Lower lobe of right lung (tissue), 2 donors: ENCODE data around the gene ARV1. TPM values are rescaled to one million over a fixed set of nuclear protein-coding genes. Genes with fewer than 3 reads are reported as not detected.

Source experiments
- ATAC-seq, 2 donors: fragments of 200-7000 bp; cut with Tn5 transposase; one replicate each; pipeline ENCODE4 v1.9.1; 2020 to 2022; ENCODE audit warnings: mild to moderate bottlenecking in 2 of 2, moderate library complexity in 2 of 2
- DNase-seq: peaks from one replicate; pipeline ENCODE4 v3.0.0-alpha.2; 2020
- H3K27ac ChIP-seq: fragments of 200-600 bp; one replicate; pipeline ENCODE4 v1.8.0; 2022
- H3K27me3 ChIP-seq: fragments of 200-600 bp; one replicate; pipeline ENCODE4 v1.8.0; 2022; ENCODE audit warnings: low read depth
- H3K36me3 ChIP-seq: fragments of 200-600 bp; one replicate; pipeline ENCODE4 v1.8.0; 2022; ENCODE audit warnings: mild to moderate bottlenecking
- H3K4me1 ChIP-seq: fragments of 200-600 bp; one replicate; pipeline ENCODE4 v1.8.0; 2022
- H3K4me3 ChIP-seq: fragments of 200-600 bp; one replicate; pipeline ENCODE4 v1.8.0; 2022; ENCODE audit warnings: mild to moderate bottlenecking
- H3K9me3 ChIP-seq: fragments of 200-600 bp; one replicate; pipeline ENCODE4 v1.8.0; 2022
- intact Hi-C: fragments of 100-400 bp; cut with DNase I; formaldehyde crosslinking; loops from one replicate; pipeline ENCODE4 v1.11.0; 2022
- total RNA-seq: library from RNA; stranded (reverse); fragmentation: NEBNext Ultra II Directional; extraction: Animal tissue kit (Norgen Biotek cat#: 25700); gene quantifications from one replicate; pipeline ENCODE4 v1.2.1, GENCODE V29; 2021
- TF ChIP-seq, protein P1 (sequence below): fragments of 200-600 bp; IDR thresholded peaks from one replicate; pipeline ENCODE4 v1.8.0; 2022; ENCODE audit warnings: antibody characterized with exemption, mild to moderate bottlenecking
- donor health status: DM: no; HTN: yes; CAD: no; lungs with severe emphysema.

ARV1 gene
- total RNA-seq, 1 donor from 2014 or later = 18.4 TPM

DNA sequence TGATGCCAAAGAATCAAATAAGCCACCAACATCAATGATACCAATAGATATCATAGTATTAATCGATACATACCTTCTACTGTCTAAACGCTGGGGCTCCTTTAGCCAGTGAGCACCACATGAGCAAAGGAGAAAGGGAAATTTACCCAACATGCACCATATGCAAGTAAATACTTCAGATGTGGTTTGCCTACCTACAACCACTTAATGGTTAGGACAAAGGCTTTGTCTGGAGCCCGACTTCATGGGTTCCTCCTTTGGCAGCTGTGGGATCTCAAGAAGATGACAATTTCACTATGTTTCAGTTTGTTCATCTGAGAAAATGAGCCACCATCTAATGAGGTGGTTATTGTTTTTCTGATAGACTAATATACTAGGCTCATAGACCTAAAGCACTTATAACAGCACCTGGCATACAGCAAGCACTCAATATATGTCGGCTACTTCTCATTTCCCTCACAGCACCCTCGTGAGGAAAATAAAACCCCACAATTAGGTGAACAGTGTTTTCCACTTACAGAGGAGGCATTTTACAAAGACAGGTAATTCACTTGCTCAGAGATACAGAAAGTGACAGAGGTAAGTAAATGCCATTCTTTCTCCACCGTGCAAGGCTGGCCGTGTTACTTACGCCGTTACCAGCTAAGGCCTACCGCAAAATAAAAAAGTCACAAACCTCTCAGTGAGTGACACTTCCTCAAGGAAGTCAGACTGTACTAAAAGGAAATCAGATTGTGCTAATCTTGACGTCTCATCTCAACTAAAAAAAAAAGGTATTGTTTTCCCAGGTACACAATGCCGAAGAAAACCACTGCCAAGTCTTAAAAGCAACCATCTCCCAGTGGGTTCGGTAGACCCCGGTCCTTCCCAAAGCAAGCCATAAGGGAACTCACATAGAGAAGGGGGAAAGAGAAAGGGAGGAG lies 1.8 kb upstream of the ARV1 start:
- DNase-seq (no peak), ATAC-seq (no peak)
- Histone ChIP-seq H3K27me3 (no peaks in the 10 kb centered on the region), H3K9me3 (no peaks in the 10 kb centered on the region), H3K4me3 (peak overlapping the region; percentile 73), H3K36me3 (peaks cover 24% of the 10 kb centered on the region), H3K27ac (peak overlapping the region; percentile 78), H3K4me1 (peaks cover 49% of the 10 kb centered on the region)
- intact Hi-C loops = no loop called here
- TF ChIP-seq, protein P1, sequence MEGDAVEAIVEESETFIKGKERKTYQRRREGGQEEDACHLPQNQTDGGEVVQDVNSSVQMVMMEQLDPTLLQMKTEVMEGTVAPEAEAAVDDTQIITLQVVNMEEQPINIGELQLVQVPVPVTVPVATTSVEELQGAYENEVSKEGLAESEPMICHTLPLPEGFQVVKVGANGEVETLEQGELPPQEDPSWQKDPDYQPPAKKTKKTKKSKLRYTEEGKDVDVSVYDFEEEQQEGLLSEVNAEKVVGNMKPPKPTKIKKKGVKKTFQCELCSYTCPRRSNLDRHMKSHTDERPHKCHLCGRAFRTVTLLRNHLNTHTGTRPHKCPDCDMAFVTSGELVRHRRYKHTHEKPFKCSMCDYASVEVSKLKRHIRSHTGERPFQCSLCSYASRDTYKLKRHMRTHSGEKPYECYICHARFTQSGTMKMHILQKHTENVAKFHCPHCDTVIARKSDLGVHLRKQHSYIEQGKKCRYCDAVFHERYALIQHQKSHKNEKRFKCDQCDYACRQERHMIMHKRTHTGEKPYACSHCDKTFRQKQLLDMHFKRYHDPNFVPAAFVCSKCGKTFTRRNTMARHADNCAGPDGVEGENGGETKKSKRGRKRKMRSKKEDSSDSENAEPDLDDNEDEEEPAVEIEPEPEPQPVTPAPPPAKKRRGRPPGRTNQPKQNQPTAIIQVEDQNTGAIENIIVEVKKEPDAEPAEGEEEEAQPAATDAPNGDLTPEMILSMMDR = no peak

DNA sequence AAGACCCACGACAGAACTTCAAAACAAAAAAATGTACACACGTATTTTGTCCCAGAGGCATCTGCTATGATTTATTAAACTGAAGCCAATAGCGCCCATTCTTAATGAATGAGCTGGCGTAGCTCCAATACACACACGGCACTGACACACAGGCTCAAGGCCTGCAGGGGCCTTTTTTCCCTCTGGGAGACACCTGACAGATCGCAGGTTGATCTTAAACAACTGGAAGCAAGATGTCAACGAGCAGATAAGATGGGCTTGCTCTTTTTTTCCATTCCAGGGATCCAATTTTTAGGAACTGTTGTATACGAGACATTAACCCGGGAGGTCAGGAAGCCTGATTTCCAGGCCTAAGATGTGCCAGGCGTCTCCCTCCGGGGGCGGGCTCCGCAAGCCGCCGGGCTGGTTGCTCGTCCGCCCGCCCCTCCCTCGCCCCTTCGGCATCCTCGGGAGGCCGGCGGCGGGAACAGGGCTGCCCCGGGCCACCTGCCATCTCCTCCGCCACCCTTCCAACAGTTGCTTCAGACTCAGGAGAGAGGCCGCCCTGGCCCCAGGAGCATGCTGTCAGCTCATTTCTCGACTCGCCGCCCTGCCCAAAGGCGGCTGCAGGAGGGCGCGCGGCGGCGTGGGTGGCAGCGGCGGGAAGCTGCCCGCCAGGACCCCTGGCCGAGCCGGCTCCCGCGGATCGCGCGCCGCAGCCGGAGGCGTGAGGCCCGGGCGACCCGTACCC lies 968 bp upstream of the ARV1 start:
- peak; percentile 2 to 4 for ATAC-seq
- peak; percentile 53 for DNase-seq
- Histone ChIP-seq H3K4me1 (peaks cover 45% of the 10 kb centered on the region), H3K36me3 (peaks cover 24% of the 10 kb centered on the region), H3K27ac (peak overlapping the region; percentile 78), H3K4me3 (peak overlapping the region; percentile 73), H3K27me3 (no peaks in the 10 kb centered on the region), H3K9me3 (no peaks in the 10 kb centered on the region)
- intact Hi-C loops = no loop called here
- TF ChIP-seq, protein P1 = no peak

DNA sequence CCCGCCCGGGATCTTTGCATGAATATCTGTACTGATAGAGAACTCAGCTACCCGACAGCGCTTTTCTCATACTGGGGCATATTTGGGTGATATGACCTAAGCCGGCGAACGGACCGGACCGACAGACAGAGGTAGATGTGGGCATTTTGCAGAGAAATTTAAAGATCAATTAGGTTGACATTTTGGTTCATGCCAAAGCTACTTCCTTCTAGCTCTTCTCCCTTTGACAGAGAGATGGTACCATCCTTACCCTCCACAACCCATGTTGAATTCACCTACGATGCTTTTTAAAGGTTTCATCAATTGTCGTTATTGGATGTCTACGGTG lies 459 bp downstream of the ARV1 start:
- H3K4me3 ChIP-seq = peak overlapping the region; percentile 73
- peak overlapping the region; percentile 78 for H3K27ac ChIP-seq
- ATAC-seq (no peak), DNase-seq (no peak)
- peaks cover 24% of the 10 kb centered on the region for H3K36me3 ChIP-seq
- H3K27me3 ChIP-seq = no peaks in the 10 kb centered on the region
- no peaks in the 10 kb centered on the region for H3K9me3 ChIP-seq
- intact Hi-C loops = no loop called here
- TF ChIP-seq, protein P1 = no peak
- H3K4me1 ChIP-seq = peaks cover 38% of the 10 kb centered on the region

DNA sequence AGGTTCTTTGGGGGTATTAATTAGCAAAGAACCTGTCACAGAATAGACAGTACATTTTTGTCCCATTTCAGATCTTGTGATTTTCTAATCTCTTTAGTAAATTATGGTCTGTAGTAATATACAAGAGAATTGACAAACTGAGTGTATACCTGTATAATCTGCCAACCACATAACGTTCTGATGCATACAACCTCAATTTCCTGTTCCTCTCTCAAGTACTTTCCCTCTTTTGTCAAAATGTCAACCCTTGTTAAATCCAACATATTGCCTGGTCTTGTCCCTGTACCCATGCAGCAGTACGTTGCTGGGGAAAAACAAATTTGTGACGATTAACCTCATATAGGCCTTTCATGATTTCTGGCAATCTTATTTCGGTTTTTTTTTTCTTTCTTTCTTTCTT lies 1.1 kb downstream of the ARV1 start:
- intact Hi-C loops = no loop called here

DNA sequence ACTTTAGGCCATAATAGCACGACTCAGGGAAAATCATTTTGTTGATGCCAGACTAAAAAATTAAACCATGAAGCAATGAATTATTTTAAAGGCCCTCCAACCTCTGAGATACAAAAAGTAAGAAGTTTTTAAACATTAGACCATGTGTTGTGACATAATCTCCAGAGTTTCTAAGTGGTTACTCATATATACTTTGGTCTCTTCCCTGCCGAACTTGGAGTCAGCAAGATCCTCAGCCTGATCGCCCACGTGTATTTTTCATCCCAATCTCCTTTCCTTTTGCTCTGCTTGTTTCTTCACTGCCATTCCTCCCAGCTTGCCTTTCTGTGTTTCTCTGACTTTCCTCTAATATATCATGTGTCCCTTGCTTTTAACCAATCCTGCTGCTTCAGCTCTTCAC lies 3.8 kb downstream of the ARV1 start:
- Histone ChIP-seq H3K27me3 (no peaks in the 10 kb centered on the region), H3K4me3 (no peak overlapping the region), H3K36me3 (peaks cover 26% of the 10 kb centered on the region), H3K4me1 (peaks cover 22% of the 10 kb centered on the region), H3K27ac (no peak overlapping the region), H3K9me3 (no peaks in the 10 kb centered on the region)
- TF ChIP-seq, protein P1 = no peak
- ATAC-seq (no peak), DNase-seq (no peak)
- intact Hi-C loops = no loop called here

More for the DNA sequence above, 1.1 kb downstream of the ARV1 start:
- TF ChIP-seq, protein P1 = no peak
- Histone ChIP-seq H3K4me1 (peaks cover 38% of the 10 kb centered on the region), H3K36me3 (peaks cover 24% of the 10 kb centered on the region), H3K27ac (no peak overlapping the region), H3K9me3 (no peaks in the 10 kb centered on the region), H3K27me3 (no peaks in the 10 kb centered on the region), H3K4me3 (peak overlapping the region; percentile 73)
- DNase-seq = no peak
- ATAC-seq = no peak
